HG03103 (cell line): ENCODE data around the gene KRTAP4-4.
"Not testable (repeated sequence)": the region's sequence is repeated elsewhere in the genome, so short reads cannot be mapped to it uniquely, and the experiment has no call there.

Experiments
- ATAC-seq: cut with Tn5 transposase; IDR thresholded peaks from one replicate; pipeline ENCODE4 v1.9.1; 2021; ENCODE audit warnings: low read depth; ENCODE audit not compliant: unreplicated experiment

Gene KRTAP4-4

GRCh38 chr17:41117846-41118386, 42.6 kb downstream of the KRTAP4-4 start, which contains the start of gene KRTAP4-11:
Gene KRTAP4-11 (minus strand): TSS chr17:41118373. CDS start chr17:41118315, 58 bp downstream.
- not testable (repeated sequence) for ATAC-seq

- no peak for ATAC-seq
Measured at GRCh38 chr17:41116297-41116696, 44.3 kb downstream of the KRTAP4-4 start.

DNA sequence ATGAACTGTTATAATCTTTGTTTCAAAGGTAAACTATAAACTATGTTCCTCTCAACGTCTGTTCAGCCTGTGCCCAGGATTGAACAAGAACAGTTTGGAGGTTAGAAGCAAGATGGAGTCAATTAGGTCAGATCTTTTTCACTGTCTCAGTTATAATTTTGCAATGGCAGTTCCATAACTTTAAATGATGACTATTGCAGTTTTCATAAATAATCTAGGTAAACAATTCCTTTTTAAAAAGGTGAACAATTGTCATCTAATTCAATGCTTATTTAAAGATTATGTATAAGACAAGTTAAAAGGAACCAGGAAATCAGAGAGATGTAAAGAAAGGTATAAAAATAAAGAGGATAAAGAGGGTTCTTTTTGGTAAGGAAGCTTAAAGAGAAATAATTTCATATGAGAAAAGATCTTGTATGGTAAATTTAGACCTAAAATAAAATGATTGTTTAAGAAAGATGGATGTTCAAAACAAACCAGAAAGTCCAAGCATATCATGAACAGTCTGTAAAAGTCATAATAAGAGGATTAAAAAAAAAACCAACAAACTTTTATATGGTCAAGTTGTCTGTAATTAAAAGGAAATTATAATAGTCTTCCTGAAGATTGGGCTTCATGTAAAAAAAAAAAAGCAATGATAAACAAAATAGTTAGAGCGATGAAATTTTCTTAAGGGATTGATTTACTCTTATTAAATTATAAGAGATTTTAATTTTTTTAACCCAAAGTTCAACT, 49.2 kb downstream of the KRTAP4-4 start:
- no peak for ATAC-seq
